Measurements from ENCODE around the gene MAPT.
"Not testable (repeated sequence)": the region's sequence is repeated elsewhere in the genome, so short reads cannot be mapped to it uniquely, and the experiment has no call there.

The MAPT gene

GRCh38 chr17:45902892-45903346 lies 8.6 kb downstream of the MAPT start:
- DNase-seq: no peak

- DNase-seq: no peak
These were observed 10.5 kb downstream of the MAPT start for GRCh38 chr17:45904866-45905265.

GRCh38 chr17:45905814-45906213 lies 11.5 kb downstream of the MAPT start:
- DNase-seq: no peak

- no peak for DNase-seq
These were observed 11.9 kb downstream of the MAPT start for GRCh38 chr17:45906237-45906636.

- no peak for DNase-seq
These were observed 12.7 kb downstream of the MAPT start for GRCh38 chr17:45906927-45907622.

GRCh38 chr17:45907750-45908395 lies 13.5 kb downstream of the MAPT start:
- no peak for DNase-seq

- DNase-seq: no peak
These were observed 14.1 kb downstream of the MAPT start for GRCh38 chr17:45908460-45908859.

GRCh38 chr17:45908935-45909334 lies 14.6 kb downstream of the MAPT start:
- no peak for DNase-seq

- DNase-seq: no peak
These were observed 16.3 kb downstream of the MAPT start for GRCh38 chr17:45910667-45911066.

GRCh38 chr17:45912319-45912718 lies 18.0 kb downstream of the MAPT start:
- no peak for DNase-seq

GRCh38 chr17:45913030-45913429 lies 18.7 kb downstream of the MAPT start:
- DNase-seq: not testable (repeated sequence)

- no peak for DNase-seq
These were observed 19.8 kb downstream of the MAPT start for GRCh38 chr17:45914047-45914717.

GRCh38 chr17:45915263-45915662 lies 20.9 kb downstream of the MAPT start:
- no peak for DNase-seq

GRCh38 chr17:45917081-45917480 lies 22.7 kb downstream of the MAPT start:
- DNase-seq: no peak

GRCh38 chr17:45918241-45918745 lies 23.9 kb downstream of the MAPT start:
- DNase-seq: no peak

- no peak for DNase-seq
These were observed 24.8 kb downstream of the MAPT start for GRCh38 chr17:45919136-45919535.

- DNase-seq: no peak
These were observed 25.7 kb downstream of the MAPT start for GRCh38 chr17:45920083-45920482.

GRCh38 chr17:45923511-45924268 lies 29.3 kb downstream of the MAPT start:
- DNase-seq: no peak

GRCh38 chr17:45924332-45924820 lies 30.0 kb downstream of the MAPT start:
- DNase-seq: no peak

GRCh38 chr17:45925311-45925710 lies 31.0 kb downstream of the MAPT start:
- no peak for DNase-seq

- no peak for DNase-seq
These were observed 32.9 kb downstream of the MAPT start for GRCh38 chr17:45927247-45927646.

GRCh38 chr17:45929344-45929743 lies 35.0 kb downstream of the MAPT start:
- DNase-seq: no peak

- DNase-seq: no peak
These were observed 36.1 kb downstream of the MAPT start for GRCh38 chr17:45930420-45930951.
